Epithelial cell of esophagus (primary cell): Measurements from ENCODE around the gene HOXA4.

Experiments used
- DNase-seq: peaks from one replicate; pipeline ENCODE4 v3.0.0; 2010; ENCODE audit warnings: low read depth
- H3K4me3 ChIP-seq: 2 replicates; pipeline ENCODE4 v1.5.1; 2011; ENCODE audit warnings: mild to moderate bottlenecking, low read length, control low read depth
- TF ChIP-seq, protein P1 (sequence below): IDR thresholded peaks from 2 replicates; pipeline ENCODE4 v1.5.1; 2011; ENCODE audit warnings: low read depth, mild to moderate bottlenecking, low read length, control low read depth, inconsistent platforms; ENCODE audit not compliant: insufficient read depth; ENCODE audit errors: missing control alignments

HOXA4 gene

DNA sequence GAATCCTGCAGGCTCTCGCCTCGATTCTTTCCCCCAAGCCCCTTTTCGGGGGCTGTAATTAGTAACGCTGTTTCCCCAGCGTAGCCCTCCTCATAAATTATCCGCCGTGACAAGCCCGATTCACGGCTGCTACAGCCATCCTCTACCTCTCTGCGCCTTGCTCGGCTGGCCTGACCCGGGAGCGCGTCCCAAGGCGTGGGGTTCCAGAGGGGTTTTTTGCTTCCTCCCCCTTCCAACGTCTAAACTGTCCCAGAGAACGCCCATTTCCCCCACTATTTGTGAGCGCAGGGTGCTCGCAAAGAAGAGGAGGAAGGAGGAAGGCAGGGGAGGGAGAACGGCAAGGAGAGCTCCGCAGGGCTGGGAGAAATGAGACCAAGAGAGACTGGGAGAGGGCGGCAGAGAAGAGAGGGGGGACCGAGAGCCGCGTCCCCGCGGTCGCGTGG, 12.0 kb upstream of the HOXA4 start:
- TF ChIP-seq, protein P1, sequence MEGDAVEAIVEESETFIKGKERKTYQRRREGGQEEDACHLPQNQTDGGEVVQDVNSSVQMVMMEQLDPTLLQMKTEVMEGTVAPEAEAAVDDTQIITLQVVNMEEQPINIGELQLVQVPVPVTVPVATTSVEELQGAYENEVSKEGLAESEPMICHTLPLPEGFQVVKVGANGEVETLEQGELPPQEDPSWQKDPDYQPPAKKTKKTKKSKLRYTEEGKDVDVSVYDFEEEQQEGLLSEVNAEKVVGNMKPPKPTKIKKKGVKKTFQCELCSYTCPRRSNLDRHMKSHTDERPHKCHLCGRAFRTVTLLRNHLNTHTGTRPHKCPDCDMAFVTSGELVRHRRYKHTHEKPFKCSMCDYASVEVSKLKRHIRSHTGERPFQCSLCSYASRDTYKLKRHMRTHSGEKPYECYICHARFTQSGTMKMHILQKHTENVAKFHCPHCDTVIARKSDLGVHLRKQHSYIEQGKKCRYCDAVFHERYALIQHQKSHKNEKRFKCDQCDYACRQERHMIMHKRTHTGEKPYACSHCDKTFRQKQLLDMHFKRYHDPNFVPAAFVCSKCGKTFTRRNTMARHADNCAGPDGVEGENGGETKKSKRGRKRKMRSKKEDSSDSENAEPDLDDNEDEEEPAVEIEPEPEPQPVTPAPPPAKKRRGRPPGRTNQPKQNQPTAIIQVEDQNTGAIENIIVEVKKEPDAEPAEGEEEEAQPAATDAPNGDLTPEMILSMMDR = no peak
- DNase-seq = no peak
- H3K4me3 ChIP-seq = peak overlapping the region; percentile 53

DNA sequence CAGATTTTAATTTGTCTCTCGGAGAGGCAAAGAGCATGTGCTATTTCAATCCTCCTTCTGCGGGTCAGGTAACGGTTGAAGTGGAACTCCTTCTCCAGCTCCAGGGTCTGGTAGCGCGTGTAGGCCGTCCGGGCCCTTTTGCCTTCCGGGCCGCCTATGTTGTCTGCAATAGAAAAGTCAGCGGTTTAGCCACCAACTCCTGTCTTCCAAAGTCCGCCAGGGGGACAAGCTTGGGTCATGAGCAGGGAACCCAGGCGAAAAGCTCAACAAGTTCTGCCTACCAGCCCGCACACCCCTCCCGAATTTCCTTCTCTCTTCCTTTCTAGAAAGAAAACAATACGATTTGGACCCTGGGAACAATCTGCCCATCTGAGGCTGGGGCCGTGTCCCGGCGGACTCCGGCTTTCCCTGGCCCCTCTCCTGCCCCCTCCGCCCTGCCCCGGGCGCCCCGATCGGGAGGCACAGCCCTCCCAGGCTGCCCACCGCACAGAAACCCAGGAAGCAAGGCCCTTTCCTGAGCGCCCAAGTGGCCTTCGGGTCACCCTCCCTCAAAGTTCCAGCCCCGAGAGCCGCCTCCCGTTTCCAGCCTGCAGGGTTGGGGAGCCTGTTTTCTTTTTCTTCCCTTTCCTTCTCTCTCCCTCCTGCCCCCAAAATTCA, 11.5 kb upstream of the HOXA4 start:
- peak overlapping the region; percentile 53 for H3K4me3 ChIP-seq
- TF ChIP-seq, protein P1 = no peak
- no peak for DNase-seq

DNA sequence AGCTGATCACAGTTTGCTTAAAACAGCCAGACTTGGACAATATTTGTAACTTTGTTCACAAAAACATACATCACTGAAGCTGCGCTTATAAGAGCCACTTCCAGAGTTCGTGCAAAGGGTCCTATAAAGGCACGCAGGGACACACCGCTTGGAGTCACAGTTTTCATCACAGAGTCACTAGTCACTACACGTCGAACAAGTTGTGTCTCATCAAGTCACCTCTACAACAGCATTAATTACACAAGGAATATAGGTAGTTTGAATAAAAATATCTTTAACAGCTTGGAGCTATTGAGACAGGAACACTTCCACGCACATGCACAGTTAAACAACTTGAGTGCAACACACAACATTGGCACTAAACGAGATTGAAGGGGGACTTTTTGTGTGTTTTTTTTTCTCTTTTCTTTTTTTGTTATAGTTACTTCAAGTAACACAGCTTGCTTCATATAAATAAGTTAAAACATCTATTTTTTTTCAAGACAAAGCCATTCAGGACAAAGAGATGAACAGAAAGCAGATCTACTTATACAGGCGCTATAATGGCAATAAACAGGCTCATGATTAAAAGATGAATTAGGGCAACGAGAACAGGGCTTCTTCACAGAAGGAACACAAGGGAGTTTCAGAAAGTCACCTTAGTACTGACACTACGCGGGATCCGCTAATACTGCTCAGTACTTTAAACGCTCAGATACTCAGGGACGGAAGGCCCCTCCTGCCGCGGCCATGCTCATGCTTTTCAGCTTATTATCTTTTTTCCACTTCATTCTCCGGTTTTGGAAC, 10.8 kb upstream of the HOXA4 start:
- no peak overlapping the region for H3K4me3 ChIP-seq
- DNase-seq = no peak
- TF ChIP-seq, protein P1 = no peak

DNA sequence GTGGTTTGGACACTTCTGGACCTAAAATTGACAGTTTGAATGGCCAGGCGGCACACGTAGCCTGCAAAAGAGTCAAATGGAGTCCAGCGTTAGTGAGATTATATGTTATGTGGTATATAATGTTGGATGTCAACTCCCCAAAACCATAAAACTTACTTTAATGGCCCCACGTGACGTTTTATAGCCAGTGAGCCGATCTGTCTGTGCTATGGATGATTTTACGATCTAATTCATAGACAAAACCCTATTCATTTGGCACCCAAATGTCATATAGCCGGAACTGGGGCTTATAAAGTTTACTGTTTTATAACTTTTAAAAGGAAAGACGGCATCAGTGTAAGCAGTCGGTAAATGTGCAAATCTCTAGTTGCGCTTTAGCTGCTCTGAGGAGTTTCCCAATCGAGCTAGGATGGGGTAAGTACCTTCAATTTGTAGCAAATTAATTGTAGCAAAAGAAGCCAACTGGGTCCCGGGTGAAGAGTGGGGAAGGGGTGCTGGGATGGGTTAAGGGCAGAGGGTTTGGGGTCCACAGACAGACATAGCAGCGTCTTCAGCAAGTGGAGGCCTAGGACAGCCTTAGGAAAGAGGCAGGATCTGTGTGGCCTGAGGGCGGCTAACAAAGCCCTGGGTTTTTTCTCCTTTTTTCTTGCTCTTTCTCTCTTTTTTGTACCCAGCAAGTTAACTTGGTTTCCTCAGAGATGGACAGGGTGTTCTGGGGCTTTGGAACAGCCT, 9.7 kb upstream of the HOXA4 start:
- no peak overlapping the region for H3K4me3 ChIP-seq
- DNase-seq = no peak
- TF ChIP-seq, protein P1 = no peak

DNA sequence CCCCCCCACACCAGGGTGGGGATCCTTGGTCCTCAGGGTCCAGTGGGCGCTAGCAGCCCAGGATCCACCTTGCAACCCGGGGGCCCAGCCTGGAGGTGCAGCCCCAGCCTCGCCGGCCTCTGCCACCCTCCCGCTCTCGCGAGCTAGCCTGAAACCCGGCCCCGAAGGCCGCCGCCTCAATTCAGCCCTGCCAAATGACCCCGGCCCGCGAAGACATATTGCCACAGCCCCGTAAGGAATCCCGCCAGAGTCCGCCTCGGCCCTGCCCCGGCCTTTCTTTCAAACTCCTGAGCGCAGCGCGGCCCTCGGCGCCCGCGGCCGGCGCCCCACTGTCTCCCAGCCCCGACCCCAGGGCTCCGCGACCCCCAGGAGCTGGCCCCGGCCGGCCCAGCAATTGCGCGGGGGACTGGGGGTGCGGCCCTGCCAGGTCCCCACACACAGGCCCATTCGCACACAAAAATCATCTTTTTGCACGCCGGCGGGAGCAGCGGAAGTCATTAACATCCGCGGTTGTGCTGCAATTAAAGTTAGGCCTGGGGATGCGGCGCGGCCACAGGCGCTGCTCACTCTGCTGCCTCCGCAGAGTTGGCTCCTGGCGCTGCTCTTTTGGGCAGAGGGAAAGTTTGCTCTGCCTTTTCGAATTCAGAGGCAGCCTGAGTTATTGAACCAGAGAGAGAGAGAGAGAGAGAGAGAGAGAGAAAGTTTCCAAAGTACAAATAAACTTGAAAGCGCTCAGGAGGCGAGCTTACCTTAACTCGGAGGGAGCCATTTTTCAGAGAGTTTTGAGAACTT, 9.0 kb upstream of the HOXA4 start:
- TF ChIP-seq, protein P1 = no peak
- H3K4me3 ChIP-seq = no peak overlapping the region
- no peak for DNase-seq

DNA sequence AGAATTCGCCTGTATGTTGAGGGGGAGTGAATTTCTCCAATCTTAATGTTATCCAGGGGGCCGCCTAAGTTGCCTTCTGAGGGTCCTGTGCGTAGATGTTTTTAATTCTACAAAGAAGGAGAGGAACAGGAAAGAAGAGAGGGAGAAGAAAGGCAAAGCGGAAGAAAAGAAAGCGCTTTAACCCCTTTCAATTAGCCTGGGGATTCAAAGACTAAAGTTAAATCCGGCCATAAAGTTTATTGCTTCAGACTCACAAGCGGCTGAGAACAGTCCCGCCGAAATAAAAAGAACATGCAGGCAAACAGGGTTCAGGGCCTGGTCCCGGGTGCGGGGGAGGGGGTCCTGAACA, 8.4 kb upstream of the HOXA4 start:
- no peak for DNase-seq
- TF ChIP-seq, protein P1 = no peak
- no peak overlapping the region for H3K4me3 ChIP-seq
